Aorta (tissue), 5 donors: ENCODE measurements around the gene CCDC174. TPM values are rescaled to one million over a fixed set of nuclear protein-coding genes. Genes with fewer than 3 reads are reported as not detected.
"Not testable (repeated sequence)": the region's sequence is repeated elsewhere in the genome, so short reads cannot be mapped to it uniquely, and the experiment has no call there.

Experiments
- ATAC-seq: fragments of 200-7000 bp; cut with Tn5 transposase; one replicate; pipeline ENCODE4 v1.9.1; 2022; ENCODE audit warnings: moderate library complexity; ENCODE audit not compliant: low FRiP score
- DNase-seq, 2 donors: peaks; one replicate each; pipeline ENCODE4 v3.0.0-alpha.2; 2020
- H3K27ac ChIP-seq, 2 donors: one replicate each; pipeline ENCODE4 v1.5.1; 2013; ENCODE audit warnings: low read length in 2 of 2, mild to moderate bottlenecking in 2 of 2, moderate library complexity in 2 of 2, control low read depth in 1 of 2, inconsistent platforms in 1 of 2, low read depth in 1 of 2
- H3K27me3 ChIP-seq, 2 donors: one replicate each; pipeline ENCODE4 v1.6.1; 2013; ENCODE audit warnings: control low read depth in 1 of 2, low read length in 1 of 2, mild to moderate bottlenecking in 1 of 2, moderate library complexity in 1 of 2; ENCODE audit not compliant: insufficient read depth in 2 of 2, control insufficient read depth in 1 of 2
- H3K36me3 ChIP-seq, 2 donors: one replicate each; pipeline ENCODE4 v1.6.1; 2013; ENCODE audit warnings: control low read depth in 1 of 2, low read length in 1 of 2, mild to moderate bottlenecking in 1 of 2; ENCODE audit not compliant: insufficient read depth in 2 of 2, control insufficient read depth in 1 of 2
- H3K4me1 ChIP-seq, 2 donors: one replicate each; pipeline ENCODE4 v1.6.1; 2013; ENCODE audit warnings: low read length in 2 of 2, control low read depth in 1 of 2, mild to moderate bottlenecking in 1 of 2, moderate library complexity in 1 of 2; ENCODE audit not compliant: insufficient read depth in 2 of 2, control insufficient read depth in 1 of 2
- H3K4me3 ChIP-seq, 2 donors: one replicate each; pipeline ENCODE4 v1.5.1; 2013; ENCODE audit warnings: low read length in 2 of 2, control low read depth in 1 of 2, mild to moderate bottlenecking in 1 of 2
- H3K9me3 ChIP-seq: one replicate; pipeline ENCODE4 v1.6.1; 2013; ENCODE audit warnings: mild to moderate bottlenecking, low read length; ENCODE audit not compliant: control insufficient read depth
- WGBS, 2 donors: extraction: QIAGEN DNeasy Blood & Tissue Kit; methylation state at CpG; one replicate each; pipeline ENCODE4 v1.1.7; 2013; 5-methylcytosine and 5-hydroxymethylcytosine counted together
- intact Hi-C, 2 donors: fragments of 100-400 bp; cut with DNase I; formaldehyde crosslinking; loops; one replicate each; pipeline versions ENCODE4 v1.14.2 to v1.15.0; 2022
- polyA plus RNA-seq, 2 donors: library from polyadenylated mRNA; stranded (reverse); fragments of 200-250 nt; gene quantifications; one replicate each; pipeline ENCODE4 v1.2.3, GENCODE V29; 2013
- total RNA-seq, 2 donors: library from RNA; stranded (reverse); fragmentation: NEBNext Ultra II Directional; extraction: Animal tissue kit (Norgen Biotek cat#: 25700); gene quantifications; one replicate each; pipeline ENCODE4 v1.2.1, GENCODE V29; 2021
- donor health status: healthy with polysubstance abuse.
- donor health status: Bipolar disorder and iron deficiency.
- donor health status: DM: no; HTN: no; CAD: no.
- donor health status: DM: no; HTN: no; CAD: no.
- donor health status: DM: yes; HTN: yes; CAD: no.

Gene CCDC174
- total and polyA plus RNA-seq, 4 donors = 19.3 to 30.1 (median 23.3) TPM

DNA sequence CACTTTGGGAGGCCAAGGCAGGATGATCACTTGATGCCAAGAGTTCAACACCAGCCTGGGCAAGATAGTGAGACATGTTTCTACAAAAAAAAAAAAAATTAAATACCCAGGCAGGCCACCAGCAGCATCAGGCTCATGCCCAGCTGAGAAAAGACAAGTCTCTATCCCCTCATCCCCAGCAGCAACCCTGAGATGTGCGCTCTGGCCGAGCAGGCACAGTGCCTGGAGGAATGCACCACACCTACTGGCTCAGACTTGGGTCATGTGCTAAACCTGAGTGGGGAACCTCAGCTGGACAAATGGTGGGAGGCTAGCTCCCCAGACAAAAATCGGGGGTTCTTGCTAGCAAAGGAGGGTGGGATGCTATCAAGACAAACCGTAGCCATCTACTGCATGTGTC lies 10.2 kb upstream of the CCDC174 start:
- no peaks in the 10 kb centered on the region for H3K9me3 ChIP-seq
- 70 to 90% methylated on average over 4 of the region's 4 CpGs for WGBS, 2 donors
- no peak overlapping the region for H3K4me3 ChIP-seq
- H3K36me3 ChIP-seq = no peaks in the 10 kb centered on the region
- intact Hi-C loops = loop anchor here in 1 of 2 donors (10.0 kb wide), 1 partner anchor 453 kb away; the partner anchor contains the start of gene RBSN
- no peak for ATAC-seq
- H3K4me1 ChIP-seq = no peaks in the 10 kb centered on the region
- DNase-seq = no peak
- peaks cover 0 to 5% of the 10 kb centered on the region in 2 donors for H3K27me3 ChIP-seq
- no peak overlapping the region for H3K27ac ChIP-seq

DNA sequence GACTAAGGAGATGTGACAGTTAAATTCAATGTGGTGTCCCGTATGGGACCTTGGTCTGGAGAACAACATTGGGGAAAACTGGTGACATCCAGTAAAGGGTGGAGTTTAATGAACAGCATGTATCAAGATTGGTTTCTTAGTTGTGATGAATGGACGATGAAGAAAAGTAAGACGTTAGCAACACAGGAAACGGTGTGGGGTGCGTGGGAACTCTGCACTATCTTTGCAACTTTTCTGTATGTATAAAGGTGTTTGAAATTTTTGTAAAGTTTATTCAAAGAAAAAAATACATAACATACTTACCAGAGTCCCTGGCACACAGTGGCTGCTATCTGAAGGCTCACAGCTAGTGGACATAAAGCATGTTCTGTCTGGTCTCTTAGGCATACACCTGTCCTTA lies 6.1 kb upstream of the CCDC174 start:
- WGBS, 2 donors = 77% methylated on average over 5 of the region's 5 CpGs
- H3K27me3 ChIP-seq = no peaks in the 10 kb centered on the region
- no peak overlapping the region for H3K27ac ChIP-seq
- peaks cover 0 to 4% of the 10 kb centered on the region in 2 donors for H3K4me1 ChIP-seq
- no peaks in the 10 kb centered on the region for H3K9me3 ChIP-seq
- no peak for ATAC-seq
- no peak for DNase-seq
- intact Hi-C loops = loop anchor here in 1 of 2 donors (10.0 kb wide), 1 partner anchor 449 kb away; the partner anchor contains the start of gene RBSN
- no peak overlapping the region for H3K4me3 ChIP-seq
- no peaks in the 10 kb centered on the region for H3K36me3 ChIP-seq

DNA sequence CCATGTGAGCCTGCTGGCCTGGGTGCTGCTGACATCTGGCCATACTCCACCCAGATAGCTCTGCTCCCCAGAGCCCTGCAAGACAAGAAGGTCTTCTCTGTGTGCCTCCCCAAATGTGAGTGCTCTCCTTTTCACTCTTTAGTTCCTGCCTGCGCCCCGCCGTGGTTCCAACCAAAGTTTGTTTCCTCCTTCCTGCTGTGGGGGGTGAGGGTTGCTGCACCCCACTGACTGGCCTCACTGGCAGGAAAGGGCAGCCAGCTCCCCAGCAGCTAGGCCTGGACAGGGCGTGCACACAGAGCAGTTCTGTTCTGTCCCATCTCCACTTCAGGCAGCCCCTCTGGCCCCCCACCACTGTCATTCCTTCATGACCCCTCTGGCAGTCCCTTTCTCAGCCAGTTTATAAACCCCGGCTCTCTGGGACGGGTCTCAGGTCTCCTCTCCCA lies 5.4 kb upstream of the CCDC174 start:
- H3K4me3 ChIP-seq = no peak overlapping the region
- no peak for DNase-seq
- H3K27me3 ChIP-seq = no peaks in the 10 kb centered on the region
- no peak for ATAC-seq
- H3K9me3 ChIP-seq = no peaks in the 10 kb centered on the region
- H3K36me3 ChIP-seq = no peaks in the 10 kb centered on the region
- no peak overlapping the region for H3K27ac ChIP-seq
- peaks cover 0 to 4% of the 10 kb centered on the region in 2 donors for H3K4me1 ChIP-seq
- 82 to 90% methylated on average over 6 of the region's 6 CpGs for WGBS, 2 donors
- intact Hi-C loops = loop anchor here in 1 of 2 donors (10.0 kb wide), 1 partner anchor 449 kb away; the partner anchor contains the start of gene RBSN

DNA sequence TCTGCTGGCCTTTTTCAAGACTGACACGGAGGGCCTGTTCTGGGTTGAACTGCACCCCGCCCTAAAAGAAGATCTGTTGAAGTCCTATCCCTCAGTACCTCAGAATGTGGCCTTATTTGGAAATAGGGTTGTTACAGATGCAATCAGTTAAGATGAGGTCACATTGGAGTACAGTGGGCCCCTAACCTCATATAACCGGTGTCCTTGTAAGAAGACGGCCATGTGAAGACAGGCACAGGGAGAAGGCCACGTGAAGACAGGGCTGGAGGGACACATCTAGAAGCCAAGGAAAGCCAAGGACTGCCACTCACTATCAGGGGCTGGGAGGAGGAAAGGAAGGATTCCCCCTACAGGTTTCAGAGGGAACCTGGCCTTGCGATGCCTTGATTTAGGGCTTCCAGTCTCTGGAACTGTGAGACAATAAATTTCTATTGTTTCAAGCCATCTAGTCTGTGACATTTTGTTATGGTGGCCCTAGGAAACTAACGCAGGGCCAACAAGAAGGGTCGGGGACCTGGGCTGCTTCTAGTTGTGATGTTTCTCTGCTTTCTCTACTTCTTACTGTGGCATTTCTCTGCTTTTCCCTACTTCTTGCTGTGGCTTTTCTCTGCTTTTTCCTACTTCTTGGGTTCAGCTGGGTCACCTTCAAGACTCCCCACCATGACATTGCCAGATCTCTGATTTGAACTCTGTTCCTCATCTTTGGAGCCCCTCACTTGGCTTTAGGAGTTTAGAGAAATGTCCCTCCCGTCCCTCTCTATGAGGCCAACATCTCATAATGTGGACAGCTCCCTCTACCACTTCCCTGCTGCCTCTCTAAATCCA lies 4.8 kb upstream of the CCDC174 start:
- no peaks in the 10 kb centered on the region for H3K27me3 ChIP-seq
- DNase-seq = no peak
- intact Hi-C loops = loop anchor here in 1 of 2 donors (10.0 kb wide), 1 partner anchor 448 kb away; the partner anchor contains the start of gene RBSN
- H3K27ac ChIP-seq = no peak overlapping the region
- no peak for ATAC-seq
- H3K36me3 ChIP-seq = no peaks in the 10 kb centered on the region
- H3K9me3 ChIP-seq = no peaks in the 10 kb centered on the region
- H3K4me1 ChIP-seq = peaks cover 0 to 4% of the 10 kb centered on the region in 2 donors
- H3K4me3 ChIP-seq = no peak overlapping the region
- WGBS, 2 donors = 79 to 87% methylated on average over 9 of the region's 9 CpGs

DNA sequence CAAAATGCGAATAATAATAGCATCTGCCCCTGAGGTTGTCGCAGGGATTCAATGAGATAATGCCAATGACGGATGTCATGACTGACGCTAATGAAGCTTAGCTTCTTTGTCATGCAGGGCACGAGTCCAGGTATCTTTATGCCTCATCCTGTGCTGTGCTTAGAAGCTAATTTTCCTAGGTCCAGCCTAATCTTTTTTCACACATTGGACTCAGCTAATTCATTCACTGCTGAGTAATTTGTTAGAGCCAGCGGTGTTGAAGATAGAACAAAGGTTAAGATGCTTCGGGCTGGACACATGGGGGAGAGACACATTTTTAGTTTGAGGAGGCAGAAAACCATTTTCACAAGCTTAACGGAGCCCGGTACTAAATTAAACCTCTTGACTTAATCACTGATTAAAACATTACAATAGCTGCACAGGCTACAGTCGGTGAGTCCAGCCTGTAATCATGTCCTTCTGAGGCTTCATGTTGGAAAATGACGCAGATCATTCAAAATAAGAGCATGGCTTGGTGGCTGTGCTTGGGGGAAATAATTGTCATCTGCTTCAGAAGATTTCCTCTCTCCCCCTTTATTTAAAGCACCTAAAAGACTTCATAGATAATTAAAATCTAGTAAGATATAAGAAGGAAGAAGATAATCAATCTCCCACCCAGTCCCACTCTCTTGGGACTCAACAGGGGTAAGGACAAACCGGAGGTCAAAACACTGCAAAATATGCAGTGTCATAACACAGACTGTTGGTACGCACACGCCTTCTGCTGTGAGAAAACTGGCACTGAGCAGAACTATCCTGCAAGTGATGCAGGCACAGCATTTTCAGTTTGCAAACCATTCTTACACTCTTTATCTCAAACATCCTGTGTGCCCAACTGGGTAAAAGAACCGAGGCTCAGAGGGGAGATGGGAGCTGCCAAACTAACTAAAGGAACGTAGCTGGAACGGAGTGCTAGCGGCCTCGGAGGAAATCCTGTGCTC lies 3.3 kb upstream of the CCDC174 start:
- DNase-seq (no peak), ATAC-seq (no peak)
- peak overlapping the region in 1 of 2 donors; percentile 1 for H3K27ac ChIP-seq
- intact Hi-C loops = loop anchor here in 1 of 2 donors (10.0 kb wide), 1 partner anchor 447 kb away; the partner anchor contains the start of gene RBSN
- no peaks in the 10 kb centered on the region for H3K27me3 ChIP-seq
- WGBS, 2 donors = 47 to 53% methylated on average over 19 of the region's 19 CpGs
- no peaks in the 10 kb centered on the region for H3K9me3 ChIP-seq
- H3K36me3 ChIP-seq = no peaks in the 10 kb centered on the region
- no peak overlapping the region for H3K4me3 ChIP-seq
- peaks cover 0 to 4% of the 10 kb centered on the region in 2 donors for H3K4me1 ChIP-seq

DNA sequence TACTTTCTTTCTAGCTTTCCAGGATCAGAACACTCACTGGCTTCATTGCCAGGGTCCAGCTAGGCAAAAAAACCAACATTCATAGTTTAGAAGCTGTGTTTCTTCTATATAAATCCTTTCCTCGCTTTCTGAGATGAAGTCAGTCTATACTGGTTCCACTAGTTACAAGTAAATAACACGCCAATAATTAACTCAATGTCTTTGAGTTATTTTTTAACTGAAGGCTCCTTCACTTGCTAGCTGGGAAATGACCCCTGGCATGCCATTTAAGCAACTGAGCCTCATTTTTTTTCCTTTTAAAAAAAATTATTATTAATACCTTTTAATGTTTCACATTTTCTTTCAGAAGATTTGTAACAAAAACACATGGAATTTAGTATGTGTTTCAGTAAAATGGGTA lies 2.1 kb upstream of the CCDC174 start:
- intact Hi-C loops = loop anchor here in 1 of 2 donors (10.0 kb wide), 1 partner anchor 445 kb away; the partner anchor contains the start of gene RBSN
- Histone ChIP-seq H3K27me3 (no peaks in the 10 kb centered on the region), H3K4me1 (peaks cover 0 to 4% of the 10 kb centered on the region in 2 donors), H3K9me3 (no peaks in the 10 kb centered on the region), H3K36me3 (no peaks in the 10 kb centered on the region), H3K27ac (no peak overlapping the region), H3K4me3 (no peak overlapping the region)
- no peak for DNase-seq
- 82 to 85% methylated on average over 2 of the region's 2 CpGs for WGBS, 2 donors
- ATAC-seq = no peak

DNA sequence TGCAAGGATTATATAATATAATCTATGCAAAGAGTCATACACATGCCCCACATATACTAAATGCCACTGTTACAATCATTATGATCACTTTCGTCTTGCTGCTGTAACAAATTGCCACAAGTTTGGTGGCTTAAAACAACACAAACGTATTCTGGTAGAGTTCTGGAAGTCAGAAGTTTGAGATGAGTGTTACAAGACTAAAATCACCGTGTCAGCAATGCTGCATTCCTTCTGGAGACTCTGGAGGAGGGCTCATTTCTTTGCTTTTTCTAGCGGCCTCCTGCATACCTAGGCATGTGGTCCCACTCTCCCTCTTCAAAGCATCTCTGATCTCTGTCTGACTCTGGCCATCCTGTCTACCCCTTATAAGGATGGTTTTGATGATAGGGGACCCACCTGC lies 1.4 kb upstream of the CCDC174 start:
- no peaks in the 10 kb centered on the region for H3K36me3 ChIP-seq
- DNase-seq (no peak), ATAC-seq (no peak)
- H3K9me3 ChIP-seq = no peaks in the 10 kb centered on the region
- 91 to 92% methylated on average over 4 of the region's 4 CpGs for WGBS, 2 donors
- H3K27ac ChIP-seq = peak overlapping the region in 1 of 2 donors; percentile 13
- H3K4me1 ChIP-seq = peaks cover 0 to 4% of the 10 kb centered on the region in 2 donors
- no peak overlapping the region for H3K4me3 ChIP-seq
- H3K27me3 ChIP-seq = no peaks in the 10 kb centered on the region
- intact Hi-C loops = loop anchor here in 1 of 2 donors (5.0 to 10.0 kb wide), 2 partner anchors 523 to 755 kb away; partner anchors contain the start of gene TMEM43

DNA sequence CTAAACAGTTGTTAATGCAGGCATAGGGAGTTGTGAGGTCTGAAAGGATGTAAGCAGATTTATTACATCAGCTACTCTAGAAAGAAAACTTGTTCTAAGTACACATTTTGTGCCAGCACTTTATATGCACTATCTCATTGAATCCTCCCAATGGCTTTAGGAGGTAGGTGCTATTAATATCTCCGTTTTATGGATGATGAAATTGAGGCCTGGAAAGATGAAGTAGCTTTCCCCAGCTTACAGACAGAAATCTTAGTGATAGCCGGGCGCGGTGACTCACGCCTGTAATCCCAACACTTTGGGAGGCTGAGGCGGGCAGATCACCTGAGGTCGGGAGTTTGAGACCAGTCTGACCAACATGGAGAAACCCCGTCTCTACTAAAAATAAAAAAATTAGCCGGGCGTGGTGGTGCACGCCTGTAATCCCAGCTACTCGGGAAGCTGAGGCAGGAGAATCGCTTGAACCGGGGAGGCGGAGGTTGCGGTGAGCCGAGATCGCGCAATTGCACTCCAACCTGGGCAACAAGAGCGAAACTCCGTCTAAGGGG lies 872 bp downstream of the CCDC174 start:
- not testable (repeated sequence) for H3K27me3 ChIP-seq, H3K36me3 ChIP-seq, ATAC-seq, H3K4me1 ChIP-seq, H3K9me3 ChIP-seq, DNase-seq
- WGBS, 2 donors = 79 to 80% methylated on average over 21 of the region's 21 CpGs
- peak overlapping the region in 1 of 2 donors; percentile 85 for H3K27ac ChIP-seq
- H3K4me3 ChIP-seq = peak overlapping the region; percentile 72 to 91
- intact Hi-C loops = loop anchor here in 1 of 2 donors (5.0 to 10.0 kb wide), 2 partner anchors 525 to 758 kb away; partner anchors contain the start of gene TMEM43
